Right lung (tissue), 5 donors: ENCODE measurements around the gene APBB2. TPM values are rescaled to one million over a fixed set of nuclear protein-coding genes. Genes with fewer than 3 reads are reported as not detected.

Experiments
- DNase-seq, 2 donors: peaks; one replicate each; pipeline ENCODE4 v3.0.0-alpha.2; 2013
- polyA plus RNA-seq, 5 donors: library from polyadenylated mRNA; unstranded; fragments of 120-200 nt; gene quantifications; one replicate each; pipeline versions ENCODE4 v1.2.1 to v1.2.3, GENCODE V29; 2013; ENCODE audit warnings: inconsistent platforms in 1 of 5, low replicate concordance in 1 of 5; ENCODE audit not compliant: insufficient read length in 5 of 5, insufficient read depth in 1 of 5

APBB2 gene
- polyA plus RNA-seq, 5 donors = 30.5 to 60.4 (median 48.7) TPM

- no peak for DNase-seq
Observed at GRCh38 chr4:41103657-41104056, 110.7 kb downstream of the APBB2 start.

GRCh38 chr4:41102414-41103092, 111.8 kb downstream of the APBB2 start:
- DNase-seq = no peak

GRCh38 chr4:41098093-41099048, 116.0 kb downstream of the APBB2 start:
- DNase-seq = no peak

GRCh38 chr4:41095973-41096372, 118.4 kb downstream of the APBB2 start:
- DNase-seq = no peak

- DNase-seq = no peak
Observed at GRCh38 chr4:41095192-41095872, 119.0 kb downstream of the APBB2 start.

- no peak for DNase-seq
Observed at GRCh38 chr4:41092128-41092527, 122.2 kb downstream of the APBB2 start.

- DNase-seq = no peak
Observed at GRCh38 chr4:41081847-41082246, 132.5 kb downstream of the APBB2 start.

- DNase-seq = no peak
Observed at GRCh38 chr4:41080976-41081375, 133.4 kb downstream of the APBB2 start.

- no peak for DNase-seq
Observed at GRCh38 chr4:41079881-41080560, 134.3 kb downstream of the APBB2 start.

- no peak for DNase-seq
Observed at GRCh38 chr4:41077628-41078027, 136.7 kb downstream of the APBB2 start.

- no peak for DNase-seq
Observed at GRCh38 chr4:41076481-41076880, 137.9 kb downstream of the APBB2 start.

- no peak for DNase-seq
Observed at GRCh38 chr4:41074215-41074614, 140.1 kb downstream of the APBB2 start.

- no peak for DNase-seq
Observed at GRCh38 chr4:41072021-41072777, 142.1 kb downstream of the APBB2 start.

GRCh38 chr4:41070516-41071281, 143.6 kb downstream of the APBB2 start:
- DNase-seq = no peak

GRCh38 chr4:41069838-41070237, 144.5 kb downstream of the APBB2 start:
- no peak for DNase-seq

- no peak for DNase-seq
Observed at GRCh38 chr4:41069257-41069656, 145.1 kb downstream of the APBB2 start.

- no peak for DNase-seq
Observed at GRCh38 chr4:41067369-41067768, 147.0 kb downstream of the APBB2 start.

GRCh38 chr4:41066049-41066448, 148.3 kb downstream of the APBB2 start:
- DNase-seq = no peak

GRCh38 chr4:41065434-41066006, 148.8 kb downstream of the APBB2 start:
- DNase-seq = no peak

- no peak for DNase-seq
Observed at GRCh38 chr4:41064953-41065352, 149.4 kb downstream of the APBB2 start.
